ENCODE data around the gene TSC22D3.

TSC22D3 gene

DNA sequence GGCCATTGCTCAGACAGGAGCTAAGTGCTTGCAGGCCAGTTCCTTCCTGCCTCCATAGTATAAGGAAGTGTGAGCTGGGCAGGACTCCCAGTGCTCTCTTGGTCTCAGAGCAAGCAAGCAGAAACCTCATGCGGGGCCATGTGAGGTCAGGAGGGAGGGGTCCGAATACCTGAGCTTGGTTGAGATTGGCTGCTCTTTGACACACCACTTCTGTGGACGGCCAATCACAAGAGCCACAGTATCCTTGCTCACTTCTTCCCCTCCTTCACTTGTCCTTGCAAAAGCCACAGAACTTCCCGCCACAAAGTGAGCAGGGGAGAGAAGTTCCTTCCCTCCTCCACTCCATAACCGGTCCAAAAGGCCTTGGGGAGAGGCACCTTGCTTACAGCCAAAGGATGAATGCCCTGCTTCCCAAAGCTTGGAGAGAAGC, 90.6 kb downstream of the TSC22D3 start:
- no peak for TF ChIP-seq EZH2 (IDR thresholded peaks at IDR 0.05; ENCODE audit: borderline replicate concordance, low read depth, low read length, severe bottlenecking)
- no peak for TF ChIP-seq CTCF (IDR thresholded peaks at IDR 0.05; ENCODE audit: borderline replicate concordance, extremely low read depth, low read length, poor library complexity, severe bottlenecking)
- H3K4me2 ChIP-seq (ENCODE audit: insufficient read depth, low read length) = no peak overlapping the region
- H3K4me3 ChIP-seq (ENCODE audit: low read depth in 1 of 2, low read length in 2 of 2) = no peak overlapping the region
- no peaks in the 10 kb centered on the region for H3K9me3 ChIP-seq (ENCODE audit: insufficient read depth, low read length, severe bottlenecking)
- no peak overlapping the region for H3K9ac ChIP-seq (ENCODE audit: low read depth, low read length)
- H3K27ac ChIP-seq (ENCODE audit: low read length) = no peak overlapping the region
- H4K20me1 ChIP-seq (ENCODE audit: insufficient read depth, low read length) = no peaks in the 10 kb centered on the region
- no peaks in the 10 kb centered on the region for H3K27me3 ChIP-seq (ENCODE audit: insufficient read depth, low read length, poor library complexity)
- no peaks in the 10 kb centered on the region for H3K4me1 ChIP-seq (ENCODE audit: insufficient read depth, low read length)
- DNase-seq = no peak
- H3K79me2 ChIP-seq (ENCODE audit: insufficient read depth, low read length) = no peaks in the 10 kb centered on the region
- no peaks in the 10 kb centered on the region for H3K36me3 ChIP-seq (ENCODE audit: insufficient read depth, low read length)
- peak; percentile 39; the same call in 1 of the 3 replicates for ATAC-seq (ENCODE audit: insufficient read depth, low read depth)
- no peak overlapping the region for H2AFZ ChIP-seq (ENCODE audit: low read depth, low read length)

- Histone ChIP-seq H3K27me3 (ENCODE audit: insufficient read depth, low read length, poor library complexity) (no peaks in the 10 kb centered on the region), H3K9ac (ENCODE audit: low read depth, low read length) (no peak overlapping the region), H3K36me3 (ENCODE audit: insufficient read depth, low read length) (no peaks in the 10 kb centered on the region), H3K27ac (ENCODE audit: low read length) (no peak overlapping the region), H3K79me2 (ENCODE audit: insufficient read depth, low read length) (no peaks in the 10 kb centered on the region), H4K20me1 (ENCODE audit: insufficient read depth, low read length) (no peaks in the 10 kb centered on the region), H2AFZ (ENCODE audit: low read depth, low read length) (no peak overlapping the region), H3K4me1 (ENCODE audit: insufficient read depth, low read length) (no peaks in the 10 kb centered on the region), H3K4me3 (ENCODE audit: low read depth in 1 of 2, low read length in 2 of 2) (no peak overlapping the region), H3K4me2 (ENCODE audit: insufficient read depth, low read length) (no peak overlapping the region), H3K9me3 (ENCODE audit: insufficient read depth, low read length, severe bottlenecking) (no peaks in the 10 kb centered on the region)
- DNase-seq (no peak), ATAC-seq (ENCODE audit: insufficient read depth, low read depth) (no peak)
- TF ChIP-seq EZH2 (IDR thresholded peaks at IDR 0.05; ENCODE audit: borderline replicate concordance, low read depth, low read length, severe bottlenecking) (no peak), CTCF (IDR thresholded peaks at IDR 0.05; ENCODE audit: borderline replicate concordance, extremely low read depth, low read length, poor library complexity, severe bottlenecking) (no peak)
Observed at GRCh38 chrX:107683931-107684330, 91.7 kb downstream of the TSC22D3 start.

DNA sequence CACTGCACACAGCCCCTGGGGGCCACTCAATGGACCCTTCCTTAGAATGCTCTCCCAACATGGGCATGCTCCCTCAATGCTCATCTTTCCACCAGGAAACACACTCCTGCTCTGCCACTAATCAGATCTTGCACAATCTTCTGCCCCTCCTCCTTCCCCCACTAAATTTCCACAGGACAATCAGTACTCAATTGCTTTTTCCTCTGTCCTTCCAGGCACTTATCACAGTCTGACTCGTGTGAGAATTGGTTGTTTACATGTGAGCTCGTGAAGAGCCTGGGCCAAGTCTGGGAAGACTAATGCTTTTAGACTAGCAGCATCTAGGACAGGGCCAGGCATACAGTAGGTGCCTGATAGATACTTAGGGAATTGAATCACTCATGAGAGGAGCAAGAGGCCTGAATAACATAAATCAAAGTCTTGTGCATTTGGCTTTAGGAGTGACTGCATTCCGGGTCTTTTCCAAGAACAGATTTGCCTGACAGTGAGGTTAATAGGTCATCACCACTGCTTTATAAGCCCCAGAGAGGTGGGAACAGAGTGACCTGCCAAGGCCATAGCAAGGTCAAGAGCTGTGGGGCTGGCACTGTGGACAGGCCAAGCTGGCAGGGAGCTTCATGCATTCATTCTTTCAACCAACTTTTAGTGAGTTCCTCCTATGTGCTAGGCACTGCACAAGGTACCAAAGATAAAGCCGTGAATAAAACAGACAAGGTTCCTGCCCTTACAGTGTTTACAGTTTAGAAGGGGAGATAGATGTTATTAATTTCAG, 92.3 kb downstream of the TSC22D3 start:
- Histone ChIP-seq H2AFZ (ENCODE audit: low read depth, low read length) (no peak overlapping the region), H3K79me2 (ENCODE audit: insufficient read depth, low read length) (no peaks in the 10 kb centered on the region), H3K27ac (ENCODE audit: low read length) (no peak overlapping the region), H3K4me3 (ENCODE audit: low read depth in 1 of 2, low read length in 2 of 2) (no peak overlapping the region), H3K27me3 (ENCODE audit: insufficient read depth, low read length, poor library complexity) (no peaks in the 10 kb centered on the region), H3K9me3 (ENCODE audit: insufficient read depth, low read length, severe bottlenecking) (no peaks in the 10 kb centered on the region), H3K36me3 (ENCODE audit: insufficient read depth, low read length) (no peaks in the 10 kb centered on the region), H3K4me2 (ENCODE audit: insufficient read depth, low read length) (no peak overlapping the region), H3K9ac (ENCODE audit: low read depth, low read length) (no peak overlapping the region), H3K4me1 (ENCODE audit: insufficient read depth, low read length) (no peaks in the 10 kb centered on the region), H4K20me1 (ENCODE audit: insufficient read depth, low read length) (no peaks in the 10 kb centered on the region)
- ATAC-seq (ENCODE audit: insufficient read depth, low read depth) (no peak), DNase-seq (no peak)
- TF ChIP-seq EZH2 (IDR thresholded peaks at IDR 0.05; ENCODE audit: borderline replicate concordance, low read depth, low read length, severe bottlenecking) = no peak
- TF ChIP-seq CTCF (IDR thresholded peaks at IDR 0.05; ENCODE audit: borderline replicate concordance, extremely low read depth, low read length, poor library complexity, severe bottlenecking) = no peak
